ENCODE measurements around the gene KANSL1.
"Not testable (repeated sequence)": the region's sequence is repeated elsewhere in the genome, so short reads cannot be mapped to it uniquely, and the experiment has no call there.

Gene KANSL1

DNA sequence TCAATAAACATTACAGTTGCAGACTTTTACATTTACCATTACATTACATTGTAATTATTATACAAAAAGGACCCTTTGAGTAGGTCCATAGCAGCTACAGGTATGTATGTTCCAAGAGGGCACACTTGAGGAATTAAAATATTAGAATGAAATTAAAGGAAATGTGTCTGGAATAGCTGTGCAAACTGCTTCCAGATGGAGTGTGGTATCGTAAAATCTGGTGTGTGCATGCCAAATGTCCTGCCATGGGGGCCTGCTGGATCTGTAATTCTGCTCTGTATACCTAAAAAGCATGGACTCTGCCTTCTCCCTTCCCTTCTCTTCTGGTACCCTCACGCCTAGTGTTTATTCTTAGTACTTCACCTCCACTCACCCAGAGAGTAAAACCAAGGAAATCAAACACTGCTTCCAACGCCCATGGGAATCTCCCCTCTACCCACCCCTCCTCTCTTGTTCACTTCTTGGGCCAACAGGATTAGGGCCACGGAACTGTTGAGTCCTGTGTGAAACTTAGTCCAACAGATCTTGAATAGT lies 155.4 kb downstream of the KANSL1 start:
- no peak for DNase-seq (ENCODE audit: low read depth)

DNA sequence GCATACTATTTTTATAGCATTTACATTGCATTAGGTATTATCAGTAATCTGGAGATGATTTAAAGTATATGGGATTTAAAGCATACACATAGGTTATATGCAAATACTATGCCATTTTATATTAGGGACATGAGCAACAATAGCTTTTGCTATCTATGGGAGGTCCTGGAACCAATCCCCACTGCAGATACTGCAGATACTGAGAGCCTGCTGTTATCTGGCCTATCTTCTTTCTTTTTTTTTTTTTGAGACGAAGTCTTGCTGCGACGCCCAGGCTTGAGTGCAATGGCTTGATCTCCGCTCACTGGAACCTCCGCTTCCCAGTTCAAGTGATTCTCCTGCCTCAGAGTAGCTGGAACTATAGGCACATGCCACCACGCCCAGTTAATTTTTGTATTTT lies 156.7 kb downstream of the KANSL1 start:
- no peak for DNase-seq (ENCODE audit: low read depth)

- DNase-seq (ENCODE audit: low read depth) = no peak
These were observed 158.0 kb downstream of the KANSL1 start for GRCh38 chr17:46035112-46035818.

DNA sequence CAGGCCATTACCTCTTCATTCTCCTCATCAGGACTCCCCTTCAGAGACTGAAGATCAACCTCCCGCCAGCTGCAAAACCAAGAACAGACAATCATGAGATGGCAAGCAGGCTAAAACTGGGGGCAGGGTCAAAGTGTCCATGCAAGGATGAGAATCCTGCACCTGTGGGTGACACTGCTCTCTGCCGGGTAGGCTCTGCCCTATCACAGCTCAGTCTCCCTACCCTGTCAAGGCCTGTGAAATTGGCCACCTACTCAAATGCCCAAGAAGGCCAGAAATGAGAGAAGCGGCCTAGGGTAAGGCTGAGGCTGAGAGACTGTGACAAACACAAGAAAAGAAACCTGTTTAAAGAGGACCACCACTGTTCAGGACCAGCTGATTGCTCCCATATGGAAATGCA lies 159.8 kb downstream of the KANSL1 start:
- no peak for DNase-seq (ENCODE audit: low read depth)

GRCh38 chr17:46032909-46033308 lies 160.3 kb downstream of the KANSL1 start:
- DNase-seq (ENCODE audit: low read depth) = no peak

GRCh38 chr17:46031920-46032319 lies 161.3 kb downstream of the KANSL1 start:
- no peak for DNase-seq (ENCODE audit: low read depth)

DNA sequence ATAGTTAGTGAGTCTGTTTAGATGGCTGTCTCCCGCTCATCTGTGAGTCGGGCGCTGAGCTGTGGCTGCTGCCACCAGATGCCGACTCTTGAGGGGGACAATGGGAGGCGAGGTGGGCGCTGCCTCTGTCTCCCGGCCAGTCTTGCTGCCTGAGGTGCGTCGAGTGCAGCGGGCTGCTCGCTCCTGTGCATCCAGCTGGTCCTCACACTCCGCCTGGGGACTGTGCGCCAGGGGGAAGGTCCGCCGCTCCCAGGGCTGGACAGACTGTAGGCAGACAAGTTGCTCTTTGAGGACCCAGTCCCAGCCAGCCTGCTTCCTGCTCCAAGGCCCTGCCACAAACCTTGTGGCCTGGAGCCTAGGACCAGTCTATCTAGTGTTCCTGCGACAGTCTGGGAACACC lies 161.8 kb downstream of the KANSL1 start:
- no peak for DNase-seq (ENCODE audit: low read depth)

DNA sequence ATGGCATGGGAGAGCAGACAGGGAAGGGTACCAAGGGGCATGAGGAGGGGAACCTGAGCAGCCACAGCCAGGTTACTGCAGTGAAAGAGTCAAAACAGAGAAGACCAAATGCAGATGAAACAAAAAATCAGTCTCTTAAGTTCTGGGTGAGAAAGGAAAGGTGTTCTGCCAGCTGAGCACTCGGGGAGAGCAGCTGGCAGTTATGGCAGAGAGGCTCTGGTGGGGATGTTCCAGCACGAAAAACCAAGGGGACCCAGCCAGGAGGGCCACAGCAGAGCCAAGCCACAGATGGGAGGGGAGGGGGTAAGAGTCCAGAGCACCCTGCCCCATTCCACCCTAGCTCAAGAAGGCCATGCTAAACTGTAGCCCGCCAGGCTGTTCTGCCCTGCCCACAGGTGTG lies 162.5 kb downstream of the KANSL1 start:
- DNase-seq (ENCODE audit: low read depth) = no peak

DNA sequence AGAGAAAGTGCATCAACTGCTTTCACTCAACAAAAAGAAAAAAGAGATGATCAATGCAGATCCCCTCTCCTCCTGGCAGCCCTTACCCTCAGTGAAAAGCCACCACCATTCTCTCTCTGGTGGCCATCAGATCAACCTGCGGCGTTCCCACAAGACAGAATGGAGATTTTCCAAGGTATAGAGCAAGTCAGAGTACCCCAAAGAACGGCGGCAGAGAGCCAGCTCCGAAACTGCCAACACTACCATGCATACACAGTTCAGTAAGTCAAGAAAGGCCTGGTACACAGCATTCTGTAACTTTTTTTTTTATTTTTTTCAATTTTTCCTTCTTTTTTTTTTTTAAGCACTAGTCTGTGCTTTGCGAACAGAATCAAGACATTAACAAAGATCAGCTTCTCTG lies 163.6 kb downstream of the KANSL1 start:
- no peak for DNase-seq (ENCODE audit: low read depth)

DNA sequence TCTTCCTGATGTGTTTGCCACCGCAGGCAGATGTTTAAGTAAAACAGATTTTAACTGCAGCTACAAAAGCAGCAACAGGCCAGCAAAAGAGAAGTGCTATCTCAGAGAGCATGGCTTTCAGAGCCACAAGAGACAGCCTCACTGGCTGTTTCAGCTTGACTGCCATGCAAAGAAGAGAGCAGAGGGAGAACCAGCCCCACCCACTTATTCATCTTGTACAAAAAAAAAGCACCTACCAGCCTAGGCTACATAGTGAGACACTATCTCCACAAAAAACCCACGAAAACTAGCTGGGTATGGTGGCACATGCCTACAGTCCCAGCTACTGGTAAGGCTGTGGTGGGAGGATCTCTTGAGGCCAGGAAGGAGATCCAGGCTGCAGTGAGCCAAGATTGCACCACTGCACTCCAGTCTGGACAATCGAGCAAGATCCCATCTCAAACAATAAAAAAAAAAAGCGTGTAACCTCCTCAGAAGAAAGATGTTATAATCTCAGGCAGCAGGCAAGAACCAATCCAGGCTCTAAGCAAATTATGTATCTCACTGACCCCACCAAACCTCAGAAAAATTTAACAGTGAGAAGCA lies 164.2 kb downstream of the KANSL1 start:
- no peak for DNase-seq (ENCODE audit: low read depth)

- DNase-seq (ENCODE audit: low read depth) = no peak
These were observed 164.9 kb downstream of the KANSL1 start for GRCh38 chr17:46028374-46028773.

- no peak for DNase-seq (ENCODE audit: low read depth)
These were observed 165.3 kb downstream of the KANSL1 start for GRCh38 chr17:46027976-46028325.

DNA sequence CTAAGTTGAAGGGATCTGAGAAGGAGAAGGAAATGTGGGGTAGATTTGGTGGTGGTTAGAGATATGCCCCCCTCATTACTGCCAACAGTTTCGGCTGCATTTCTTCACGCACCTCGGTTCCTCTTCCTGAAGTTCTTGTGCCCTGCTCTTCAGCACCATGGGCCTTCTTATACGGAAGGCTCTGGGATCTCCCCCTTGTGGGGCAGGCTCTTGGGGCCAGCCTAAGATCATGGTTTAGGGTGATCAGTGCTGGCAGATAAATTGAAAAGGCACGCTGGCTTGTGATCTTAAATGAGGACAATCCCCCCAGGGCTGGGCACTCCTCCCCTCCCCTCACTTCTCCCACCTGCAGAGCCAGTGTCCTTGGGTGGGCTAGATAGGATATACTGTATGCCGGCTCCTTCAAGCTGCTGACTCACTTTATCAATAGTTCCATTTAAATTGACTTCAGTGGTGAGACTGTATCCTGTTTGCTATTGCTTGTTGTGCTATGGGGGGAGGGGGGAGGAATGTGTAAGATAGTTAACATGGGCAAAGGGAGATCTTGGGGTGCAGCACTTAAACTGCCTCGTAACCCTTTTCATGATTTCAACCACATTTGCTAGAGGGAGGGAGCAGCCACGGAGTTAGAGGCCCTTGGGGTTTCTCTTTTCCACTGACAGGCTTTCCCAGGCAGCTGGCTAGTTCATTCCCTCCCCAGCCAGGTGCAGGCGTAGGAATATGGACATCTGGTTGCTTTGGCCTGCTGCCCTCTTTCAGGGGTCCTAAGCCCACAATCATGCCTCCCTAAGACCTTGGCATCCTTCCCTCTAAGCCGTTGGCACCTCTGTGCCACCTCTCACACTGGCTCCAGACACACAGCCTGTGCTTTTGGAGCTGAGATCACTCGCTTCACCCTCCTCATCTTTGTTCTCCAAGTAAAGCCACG lies 165.9 kb downstream of the KANSL1 start:
- DNase-seq (ENCODE audit: low read depth) = no peak

- DNase-seq (ENCODE audit: low read depth) = no peak
These were observed 166.8 kb downstream of the KANSL1 start for GRCh38 chr17:46026166-46027047.

DNA sequence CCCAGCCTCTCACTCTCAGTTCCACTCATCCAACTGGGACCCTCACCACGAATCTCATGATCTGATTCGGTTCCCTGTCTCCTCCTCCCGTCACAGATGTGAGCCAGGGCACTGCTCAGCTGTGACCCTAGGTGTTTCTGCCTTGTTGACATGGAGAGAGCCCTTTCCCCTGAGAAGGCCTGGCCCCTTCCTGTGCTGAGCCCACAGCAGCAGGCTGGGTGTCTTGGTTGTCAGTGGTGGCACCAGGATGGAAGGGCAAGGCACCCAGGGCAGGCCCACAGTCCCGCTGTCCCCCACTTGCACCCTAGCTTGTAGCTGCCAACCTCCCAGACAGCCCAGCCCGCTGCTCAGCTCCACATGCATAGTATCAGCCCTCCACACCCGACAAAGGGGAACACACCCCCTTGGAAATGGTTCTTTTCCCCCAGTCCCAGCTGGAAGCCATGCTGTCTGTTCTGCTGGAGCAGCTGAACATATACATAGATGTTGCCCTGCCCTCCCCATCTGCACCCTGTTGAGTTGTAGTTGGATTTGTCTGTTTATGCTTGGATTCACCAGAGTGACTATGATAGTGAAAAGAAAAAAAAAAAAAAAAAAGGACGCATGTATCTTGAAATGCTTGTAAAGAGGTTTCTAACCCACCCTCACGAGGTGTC lies 167.6 kb downstream of the KANSL1 start:
- no peak for DNase-seq (ENCODE audit: low read depth)

DNA sequence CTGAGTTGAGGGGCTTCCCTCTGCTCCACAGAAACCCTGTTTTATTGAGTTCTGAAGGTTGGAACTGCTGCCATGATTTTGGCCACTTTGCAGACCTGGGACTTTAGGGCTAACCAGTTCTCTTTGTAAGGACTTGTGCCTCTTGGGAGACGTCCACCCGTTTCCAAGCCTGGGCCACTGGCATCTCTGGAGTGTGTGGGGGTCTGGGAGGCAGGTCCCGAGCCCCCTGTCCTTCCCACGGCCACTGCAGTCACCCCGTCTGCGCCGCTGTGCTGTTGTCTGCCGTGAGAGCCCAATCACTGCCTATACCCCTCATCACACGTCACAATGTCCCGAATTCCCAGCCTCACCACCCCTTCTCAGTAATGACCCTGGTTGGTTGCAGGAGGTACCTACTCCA lies 168.2 kb downstream of the KANSL1 start:
- no peak for DNase-seq (ENCODE audit: low read depth)

GRCh38 chr17:46024590-46024989 lies 168.6 kb downstream of the KANSL1 start:
- no peak for DNase-seq (ENCODE audit: low read depth)

GRCh38 chr17:46023783-46024388 lies 169.3 kb downstream of the KANSL1 start:
- no peak for DNase-seq (ENCODE audit: low read depth)

DNA sequence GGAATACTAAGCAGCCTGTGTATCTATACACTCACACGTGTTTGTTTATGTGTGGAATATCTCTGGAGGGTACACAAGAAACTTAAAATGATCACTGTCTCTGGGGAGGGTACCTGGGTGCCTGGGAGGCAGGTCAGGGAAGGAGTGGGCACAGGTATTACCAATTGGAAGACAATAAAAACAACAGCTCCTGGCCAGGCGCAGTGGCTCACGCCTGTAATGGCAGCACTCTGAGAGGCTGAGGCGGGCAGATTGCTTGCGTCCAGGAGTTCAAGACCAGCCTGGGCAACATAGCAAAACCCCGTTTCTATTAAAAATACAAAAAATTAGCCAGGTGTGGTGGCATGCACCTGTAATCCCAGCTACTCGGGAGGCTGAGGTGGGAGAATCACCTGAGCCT lies 169.9 kb downstream of the KANSL1 start:
- not testable (repeated sequence) for DNase-seq (ENCODE audit: low read depth)

DNA sequence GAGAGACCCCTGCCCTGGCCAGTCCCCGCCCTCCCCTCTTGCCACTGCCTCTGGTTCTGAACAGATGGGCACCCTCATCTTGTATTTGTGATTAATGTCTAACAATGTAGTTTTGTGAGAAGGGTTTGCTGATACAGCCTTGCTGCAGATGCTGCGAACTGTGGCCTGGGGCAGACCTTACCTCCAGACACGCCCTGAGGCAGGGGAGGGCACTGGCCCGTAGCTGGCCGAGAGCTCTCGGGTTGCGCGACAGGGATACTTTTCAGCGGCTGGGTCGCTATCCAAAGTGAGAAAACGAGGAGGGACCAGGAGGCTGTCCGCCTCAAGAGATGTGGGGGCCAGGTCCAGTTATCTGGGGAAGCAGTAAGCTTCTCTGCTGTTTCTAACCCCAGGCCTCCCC lies 172.2 kb downstream of the KANSL1 start:
- DNase-seq (ENCODE audit: low read depth) = no peak

All from GM04504 (cell line).